NK-92 (cell line): ENCODE results near the gene UBL7.

Experiments used
- DNase-seq: peaks from one replicate; lab custom pipeline; 2025; ENCODE audit not compliant: unreplicated experiment; lab: John Stamatoyannopoulos, UW

The UBL7 gene

GRCh38 chr15:74442063-74442462, 18.9 kb downstream of the UBL7 start:
- no peak for DNase-seq

GRCh38 chr15:74441248-74441941, 19.6 kb downstream of the UBL7 start:
- no peak for DNase-seq

- no peak for DNase-seq
These were observed 22.1 kb downstream of the UBL7 start for GRCh38 chr15:74438721-74439316.

GRCh38 chr15:74438206-74438605, 22.8 kb downstream of the UBL7 start:
- no peak for DNase-seq

- DNase-seq, result no peak
These were observed 26.5 kb downstream of the UBL7 start for GRCh38 chr15:74434263-74435136.

GRCh38 chr15:74433592-74434262, 27.2 kb downstream of the UBL7 start, which contains the start of gene SEMA7A:
Gene SEMA7A (minus strand): TSS chr15:74433958. CDS start chr15:74433918, 40 bp downstream.
- DNase-seq, result no peak

GRCh38 chr15:74432968-74433591, 27.9 kb downstream of the UBL7 start:
- DNase-seq, result no peak

GRCh38 chr15:74432271-74432967, 28.5 kb downstream of the UBL7 start:
- no peak for DNase-seq

- DNase-seq, result no peak
These were observed 29.3 kb downstream of the UBL7 start for GRCh38 chr15:74431645-74432044.

GRCh38 chr15:74431116-74431515, 29.8 kb downstream of the UBL7 start:
- no peak for DNase-seq

- DNase-seq, result no peak
These were observed 30.4 kb downstream of the UBL7 start for GRCh38 chr15:74430510-74430951.

GRCh38 chr15:74429781-74430400, 31.1 kb downstream of the UBL7 start:
- no peak for DNase-seq

GRCh38 chr15:74428970-74429780, 31.8 kb downstream of the UBL7 start:
- DNase-seq, result no peak

- DNase-seq, result no peak
These were observed 32.5 kb downstream of the UBL7 start for GRCh38 chr15:74428442-74428787.

- no peak for DNase-seq
These were observed 33.1 kb downstream of the UBL7 start for GRCh38 chr15:74427607-74428441.

- no peak for DNase-seq
These were observed 34.3 kb downstream of the UBL7 start for GRCh38 chr15:74426404-74427281.

- DNase-seq, result no peak
These were observed 35.3 kb downstream of the UBL7 start for GRCh38 chr15:74425630-74426029.
